ENCODE data around the gene HOXB6. TPM values are rescaled to one million over a fixed set of nuclear protein-coding genes. Genes with fewer than 3 reads are reported as not detected.

HOXB6 gene
- total RNA-seq, 2 donors from 2014 or later, result 0.82 to 2.6 TPM

GRCh38 chr17:48598736-48599135, 6.0 kb downstream of the HOXB6 start:
- no peaks in the 10 kb centered on the region for H3K36me3 ChIP-seq
- H3K4me1 ChIP-seq, result peaks cover 0 to 33% of the 10 kb centered on the region in 2 donors
- no peak for TF ChIP-seq CTCF (IDR thresholded peaks at IDR 0.05)
- no peak for DNase-seq (ENCODE audit: low spot score)
- H3K4me3 ChIP-seq, result no peak overlapping the region
- H3K27me3 ChIP-seq, result peaks cover 71 to 90% of the 10 kb centered on the region in 2 donors
- H3K27ac ChIP-seq, result no peak overlapping the region
- H3K9me3 ChIP-seq, result peaks cover 0 to 4% of the 10 kb centered on the region in 2 donors

GRCh38 chr17:48597778-48598631, 6.8 kb downstream of the HOXB6 start:
- Histone ChIP-seq H3K9me3 (no peaks in the 10 kb centered on the region), H3K27me3 (peaks cover 69 to 87% of the 10 kb centered on the region in 2 donors), H3K4me3 (peak overlapping the region; percentile 3 to 47), H3K27ac (peak overlapping the region; percentile 11 to 18), H3K4me1 (peaks cover 0 to 41% of the 10 kb centered on the region in 2 donors), H3K36me3 (no peaks in the 10 kb centered on the region)
- DNase-seq (ENCODE audit: low spot score), result peak; percentile 68
- no peak for TF ChIP-seq CTCF (IDR thresholded peaks at IDR 0.05)

DNA sequence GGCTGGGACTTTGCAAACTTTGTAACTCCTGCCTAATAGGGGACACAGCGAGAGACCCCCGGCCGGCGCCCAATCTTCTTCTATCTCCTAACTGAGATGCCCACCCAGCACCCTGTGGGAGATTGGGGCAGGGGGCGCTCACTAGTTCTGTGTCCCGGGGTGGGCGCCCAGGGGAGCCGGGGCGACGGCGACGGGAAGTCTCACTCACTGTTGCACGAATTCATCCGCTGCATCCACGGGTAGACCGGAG, 7.3 kb downstream of the HOXB6 start:
- DNase-seq (ENCODE audit: low spot score), result no peak
- Histone ChIP-seq H3K4me3 (peak overlapping the region; percentile 3 to 47), H3K4me1 (peaks cover 0 to 42% of the 10 kb centered on the region in 2 donors), H3K36me3 (no peaks in the 10 kb centered on the region), H3K9me3 (no peaks in the 10 kb centered on the region), H3K27me3 (peaks cover 66 to 86% of the 10 kb centered on the region in 2 donors), H3K27ac (peak overlapping the region; percentile 11 to 18)
- no peak for TF ChIP-seq CTCF (IDR thresholded peaks at IDR 0.05)

DNA sequence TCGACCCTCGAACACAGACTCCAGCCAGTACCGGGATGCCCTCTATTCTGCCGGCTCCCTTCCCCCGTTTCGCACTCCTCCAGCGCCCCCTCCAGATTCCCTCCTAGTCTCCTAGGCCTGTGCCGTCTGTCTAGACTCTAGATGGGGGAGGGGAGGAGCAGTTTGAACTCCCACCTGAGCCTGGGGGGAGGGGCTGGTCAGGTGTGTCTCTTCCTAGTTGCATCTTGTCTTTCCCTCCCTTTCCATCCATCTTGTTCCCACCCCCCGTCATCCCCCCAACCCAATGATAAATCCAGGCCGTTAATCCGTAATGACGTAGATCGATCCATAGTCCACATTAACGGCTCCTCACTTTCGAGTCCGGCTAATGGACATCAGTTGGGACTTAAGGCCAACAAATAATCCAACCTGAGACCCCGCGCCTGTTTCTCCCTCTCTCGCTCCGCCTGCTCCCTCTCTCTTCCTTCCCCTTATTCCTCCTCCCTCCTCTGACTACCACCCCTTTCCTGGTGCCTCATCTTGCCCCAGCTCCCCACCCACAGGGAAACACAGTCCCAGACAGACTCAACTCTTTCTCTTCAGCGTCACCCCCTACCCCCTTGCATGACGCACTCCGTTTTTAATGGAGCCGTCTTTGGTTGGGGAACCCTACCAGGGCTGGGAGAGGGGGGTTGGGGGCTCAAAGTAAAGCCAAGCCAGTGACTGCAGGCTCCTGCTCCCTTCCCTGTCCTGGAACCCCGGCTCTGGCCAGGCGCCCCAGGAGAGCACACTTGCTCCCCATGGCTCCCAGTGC, 7.9 kb downstream of the HOXB6 start:
- Histone ChIP-seq H3K27ac (peak overlapping the region; percentile 11 to 18), H3K4me1 (peaks cover 0 to 45% of the 10 kb centered on the region in 2 donors), H3K27me3 (peaks cover 63 to 83% of the 10 kb centered on the region in 2 donors), H3K4me3 (peak overlapping the region; percentile 3 to 47), H3K36me3 (no peaks in the 10 kb centered on the region), H3K9me3 (no peaks in the 10 kb centered on the region)
- no peak for DNase-seq (ENCODE audit: low spot score)
- TF ChIP-seq CTCF (IDR thresholded peaks at IDR 0.05), result no peak

- H3K4me1 ChIP-seq, result peaks cover 0 to 45% of the 10 kb centered on the region in 2 donors
- H3K27ac ChIP-seq, result no peak overlapping the region
- no peak for TF ChIP-seq CTCF (IDR thresholded peaks at IDR 0.05)
- peaks cover 59 to 81% of the 10 kb centered on the region in 2 donors for H3K27me3 ChIP-seq
- H3K36me3 ChIP-seq, result no peaks in the 10 kb centered on the region
- no peak for DNase-seq (ENCODE audit: low spot score)
- no peaks in the 10 kb centered on the region for H3K9me3 ChIP-seq
- H3K4me3 ChIP-seq, result peak overlapping the region in 1 of 2 donors; percentile 4
Observed at GRCh38 chr17:48596000-48596734, 8.6 kb downstream of the HOXB6 start.

Measured in right atrium auricular region (tissue), 2 donors.